GM12873 (cell line): ENCODE results near the gene SLC25A21.

Source experiments
- CTCF ChIP-seq: IDR thresholded peaks from 2 replicates; pipeline ENCODE4 v1.5.1; 2012; ENCODE audit warnings: low read depth, mild to moderate bottlenecking, moderate library complexity, low read length, control low read depth; ENCODE audit not compliant: insufficient read depth; ENCODE audit errors: missing control alignments

The SLC25A21 gene

GRCh38 chr14:36662543-36663403 is 509.6 kb downstream of the SLC25A21 start:
- no peak for TF ChIP-seq CTCF

- no peak for TF ChIP-seq CTCF
Observed at GRCh38 chr14:36662258-36662542, 510.2 kb downstream of the SLC25A21 start.

- no peak for TF ChIP-seq CTCF
Observed at GRCh38 chr14:36661506-36662257, 510.7 kb downstream of the SLC25A21 start, which contains the start of gene PAX9. PAX9 (plus strand) TSS chr14:36661860; CDS start chr14:36662090, 230 bp downstream.

GRCh38 chr14:36660736-36661505 is 511.5 kb downstream of the SLC25A21 start:
- no peak for TF ChIP-seq CTCF

- TF ChIP-seq CTCF: no peak
Observed at GRCh38 chr14:36659822-36660735, 512.3 kb downstream of the SLC25A21 start.

- TF ChIP-seq CTCF: no peak
Observed at GRCh38 chr14:36659010-36659821, 513.2 kb downstream of the SLC25A21 start.
